Heart left ventricle (tissue), 16 donors: ENCODE data around the gene APMAP. TPM values are rescaled to one million over a fixed set of nuclear protein-coding genes. Genes with fewer than 3 reads are reported as not detected.

Experiments used
- ATAC-seq, 4 donors: fragments of 200-7000 bp; cut with Tn5 transposase; one replicate each; pipeline ENCODE4 v1.9.1; 2020 to 2022; ENCODE audit warnings: moderate library complexity in 4 of 4, mild to moderate bottlenecking in 3 of 4, moderate number of reproducible peaks in 1 of 4
- DNase-seq, 5 donors: peaks; one replicate each; pipeline ENCODE4 v3.0.0-alpha.2; 2020
- H3K27ac ChIP-seq, 12 donors: fragments of 200-600 bp; sonication (generic) in 4 of 12; one replicate each; pipeline versions ENCODE4 v1.5.0 to v1.8.0; 2016 to 2022; ENCODE audit warnings: mild to moderate bottlenecking in 2 of 12
- H3K27me3 ChIP-seq, 9 donors: fragments of 200-600 bp; sonication (generic) in 2 of 9; one replicate each; pipeline versions ENCODE4 v1.5.1 to v1.8.0; 2016 to 2022; ENCODE audit warnings: mild to moderate bottlenecking in 3 of 9
- H3K36me3 ChIP-seq, 9 donors: fragments of 200-600 bp; sonication (generic) in 2 of 9; one replicate each; pipeline versions ENCODE4 v1.5.0 to v1.8.0; 2018 to 2022; ENCODE audit warnings: mild to moderate bottlenecking in 2 of 9
- H3K4me1 ChIP-seq, 12 donors: fragments of 200-600 bp; sonication (generic) in 4 of 12; one replicate each; pipeline versions ENCODE4 v1.5.0 to v1.8.0; 2016 to 2022; ENCODE audit warnings: mild to moderate bottlenecking in 3 of 12
- H3K4me3 ChIP-seq, 12 donors: fragments of 200-600 bp; sonication (generic) in 4 of 12; one replicate each; pipeline versions ENCODE4 v1.5.0 to v1.8.0; 2017 to 2022; ENCODE audit warnings: mild to moderate bottlenecking in 9 of 12, moderate library complexity in 4 of 12
- H3K9me3 ChIP-seq, 12 donors: fragments of 200-600 bp; sonication (generic) in 4 of 12; one replicate each; pipeline versions ENCODE4 v1.5.0 to v1.8.0; 2016 to 2022; ENCODE audit warnings: mild to moderate bottlenecking in 1 of 12
- POLR2A ChIP-seq, 2 donors: fragments of 450-650 bp; IDR thresholded peaks; one replicate each; pipeline ENCODE4 v1.6.1; 2017; ENCODE audit warnings: antibody characterized with exemption in 2 of 2, mild to moderate bottlenecking in 2 of 2, moderate library complexity in 2 of 2
- WGBS, 4 donors: extraction: QIAGEN DNeasy Blood & Tissue Kit in 2 of 4; methylation state at CpG; one replicate each; pipeline versions ENCODE4 v1.1.5 to v1.1.7; 2013 to 2018; 5-methylcytosine and 5-hydroxymethylcytosine counted together
- intact Hi-C, 10 donors: fragments of 100-400 bp; cut with DNase I; formaldehyde crosslinking; loops; one replicate each; pipeline versions ENCODE4 v1.11.1 to v1.14.2; 2022
- polyA plus RNA-seq, 2 donors: library from polyadenylated mRNA; stranded (reverse); fragments of 200-250 nt; gene quantifications; one replicate each; pipeline ENCODE4 v1.2.3, GENCODE V29; 2013
- total RNA-seq, 9 donors: library from RNA; depleted of rRNA in 2 of 9; stranded (reverse); fragments of >200 nt in 2 of 9; fragmentation: NEBNext Ultra II Directional in 3 of 9; extraction: Animal tissue kit (Norgen Biotek cat#: 25700) in 3 of 9; gene quantifications; one replicate each; pipeline versions ENCODE4 v1.1.0 to v1.2.4, GENCODE V29; 2016 to 2023
- TF ChIP-seq, protein P1 (sequence below), 12 donors: fragments of 200-600 bp; sonication (generic) in 4 of 12; IDR thresholded peaks; one replicate each; pipeline versions ENCODE4 v1.5.0 to v1.8.0; 2018 to 2022; ENCODE audit warnings: antibody characterized with exemption in 12 of 12, mild to moderate bottlenecking in 5 of 12
- donor health status: ischemic (EF 13 %, LVEDD 7.1; RV severe dilation, severe dysfunction).
- donor health status: healthy with polysubstance abuse.
- donor health status: DM: no; HTN: yes; CAD: no.
- donor health status: DM: no; HTN: no; CAD: no.
- donor health status: ischemic (EF 25% LVEDD 6.9; RV normal size, moderate dysfunction).
- donor health status: ischemic (EF 25% LVEDD 5.7; RV mildly dilated, moderate dysfunction).
- donor health status: healthy.
- donor health status: DM: yes; HTN: yes; CAD: no.
- donor health status: ischemic (EF 35%, LVEDD 5.7; RV mildly dilated, moderate dysfunction).
- donor health status: nonischemic (EF 11% LVEDD 7.7; RV severe dilation, severe dysfunction).
- donor health status: DM: yes; HTN: yes; CAD: no.
- donor health status: PGD.
- donor health status: ischemic (EF 29% LVEDD 5.4; RV normal size, mild dysfunction).
- donor health status: nonischemic (EF 23%, LVEDD 6.1; RV moderate dilation, normal function).

The APMAP gene
- total and polyA plus RNA-seq, 11 donors, result 16.2 to 61.3 (median 31.9) TPM

DNA sequence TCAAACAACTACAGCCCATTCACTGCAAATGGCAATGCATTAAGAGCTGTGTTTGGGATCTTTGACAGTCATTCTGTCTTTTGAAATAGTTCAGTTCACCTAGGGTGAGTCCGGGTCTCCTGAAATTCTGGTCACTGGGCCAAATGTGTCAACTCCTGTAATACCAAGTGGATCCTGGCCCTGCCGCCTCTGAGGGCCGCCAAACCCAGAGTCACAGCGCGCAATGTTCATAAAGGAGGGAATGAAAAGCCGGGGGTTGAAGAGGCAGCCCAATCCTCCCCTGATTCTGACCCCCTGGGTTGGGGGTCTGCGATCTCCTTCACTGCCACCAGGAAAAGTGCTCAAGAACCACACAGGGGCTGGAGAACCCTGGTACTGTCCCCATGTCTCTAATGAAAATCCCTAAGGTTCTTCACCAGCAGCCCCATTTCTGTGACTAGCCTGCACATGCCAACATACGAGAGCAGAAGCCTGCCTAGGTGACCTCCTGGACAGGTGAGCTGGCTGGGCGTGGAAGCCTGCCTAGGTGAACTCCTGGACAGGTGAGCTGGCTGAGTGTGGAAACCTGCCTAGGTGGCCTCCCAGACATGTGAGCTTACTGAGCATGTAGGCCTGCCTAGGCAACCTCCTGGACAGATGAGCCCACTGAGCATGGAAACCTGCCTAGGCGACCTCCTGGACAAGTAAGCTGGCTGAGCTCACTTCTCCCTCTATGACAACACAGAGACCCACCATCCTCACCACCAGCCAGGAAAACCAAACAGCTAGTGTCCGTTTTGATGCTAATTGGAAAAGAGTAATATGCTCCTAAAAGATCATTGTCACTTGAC is 16.1 kb upstream of the APMAP start:
- no peaks in the 10 kb centered on the region for H3K9me3 ChIP-seq
- peaks cover 0 to 63% (median 12%) of the 10 kb centered on the region in 12 donors for H3K4me1 ChIP-seq
- WGBS, 4 donors, result 81 to 90% (median 84%) methylated on average over 10 to 11 of the region's 11 CpGs

DNA sequence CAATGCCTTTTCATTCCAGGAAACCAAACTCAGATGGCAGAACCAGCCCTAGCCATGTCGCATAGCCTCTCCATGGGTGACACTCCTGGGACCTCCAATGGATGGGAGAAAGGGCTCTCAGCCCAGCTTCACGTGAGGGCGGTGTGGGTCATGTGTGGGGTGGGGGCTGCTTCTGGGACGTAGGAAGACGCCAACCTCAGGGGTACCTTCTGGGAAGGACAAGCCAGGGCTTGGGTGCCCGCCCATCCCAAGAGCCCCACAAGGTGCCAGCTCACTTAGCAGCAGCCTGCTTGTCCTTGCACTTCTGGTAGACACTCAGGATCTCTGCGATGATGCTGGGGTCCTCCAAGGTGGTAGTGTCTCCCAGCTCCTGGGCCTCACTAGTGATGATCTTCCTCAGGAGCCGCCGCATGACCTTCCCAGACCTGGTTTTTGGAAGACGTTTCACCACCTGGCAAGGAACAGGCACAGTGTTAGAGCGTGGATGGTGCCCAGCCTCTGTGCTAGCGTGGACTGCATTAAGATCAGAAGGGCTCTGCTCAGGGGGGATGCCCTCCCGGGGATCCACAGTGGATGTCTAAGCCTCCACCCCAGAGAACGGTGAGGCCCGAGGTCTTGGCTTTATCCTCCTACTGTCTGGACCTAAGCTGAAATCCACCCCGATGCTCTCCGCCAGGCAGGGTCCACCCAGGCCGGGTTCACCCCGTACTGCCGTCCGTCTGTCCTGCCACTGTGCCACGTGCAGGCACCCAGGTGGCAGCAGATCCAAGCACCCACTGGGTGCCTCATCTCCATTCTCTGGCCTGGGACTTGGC is 15.1 kb upstream of the APMAP start:
- peaks cover 0 to 93% (median 69%) of the 10 kb centered on the region in 9 donors for H3K36me3 ChIP-seq

More for the DNA sequence above, 16.1 kb upstream of the APMAP start:
- DNase-seq (peak in 1 of 5 donors; percentile 10), ATAC-seq (no peak)
- Histone ChIP-seq H3K27me3 (no peaks in the 10 kb centered on the region), H3K27ac (peak overlapping the region in 3 of 12 donors; percentile 21 to 70 (median 49)), H3K4me3 (no peak overlapping the region), H3K36me3 (peaks cover 0 to 98% (median 75%) of the 10 kb centered on the region in 9 donors)
- TF ChIP-seq, protein P1, sequence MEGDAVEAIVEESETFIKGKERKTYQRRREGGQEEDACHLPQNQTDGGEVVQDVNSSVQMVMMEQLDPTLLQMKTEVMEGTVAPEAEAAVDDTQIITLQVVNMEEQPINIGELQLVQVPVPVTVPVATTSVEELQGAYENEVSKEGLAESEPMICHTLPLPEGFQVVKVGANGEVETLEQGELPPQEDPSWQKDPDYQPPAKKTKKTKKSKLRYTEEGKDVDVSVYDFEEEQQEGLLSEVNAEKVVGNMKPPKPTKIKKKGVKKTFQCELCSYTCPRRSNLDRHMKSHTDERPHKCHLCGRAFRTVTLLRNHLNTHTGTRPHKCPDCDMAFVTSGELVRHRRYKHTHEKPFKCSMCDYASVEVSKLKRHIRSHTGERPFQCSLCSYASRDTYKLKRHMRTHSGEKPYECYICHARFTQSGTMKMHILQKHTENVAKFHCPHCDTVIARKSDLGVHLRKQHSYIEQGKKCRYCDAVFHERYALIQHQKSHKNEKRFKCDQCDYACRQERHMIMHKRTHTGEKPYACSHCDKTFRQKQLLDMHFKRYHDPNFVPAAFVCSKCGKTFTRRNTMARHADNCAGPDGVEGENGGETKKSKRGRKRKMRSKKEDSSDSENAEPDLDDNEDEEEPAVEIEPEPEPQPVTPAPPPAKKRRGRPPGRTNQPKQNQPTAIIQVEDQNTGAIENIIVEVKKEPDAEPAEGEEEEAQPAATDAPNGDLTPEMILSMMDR (IDR thresholded peaks at IDR 0.05), result no peak
- TF ChIP-seq POLR2A (IDR thresholded peaks at IDR 0.05), result no peak
- intact Hi-C loops, result no loop called here

DNA sequence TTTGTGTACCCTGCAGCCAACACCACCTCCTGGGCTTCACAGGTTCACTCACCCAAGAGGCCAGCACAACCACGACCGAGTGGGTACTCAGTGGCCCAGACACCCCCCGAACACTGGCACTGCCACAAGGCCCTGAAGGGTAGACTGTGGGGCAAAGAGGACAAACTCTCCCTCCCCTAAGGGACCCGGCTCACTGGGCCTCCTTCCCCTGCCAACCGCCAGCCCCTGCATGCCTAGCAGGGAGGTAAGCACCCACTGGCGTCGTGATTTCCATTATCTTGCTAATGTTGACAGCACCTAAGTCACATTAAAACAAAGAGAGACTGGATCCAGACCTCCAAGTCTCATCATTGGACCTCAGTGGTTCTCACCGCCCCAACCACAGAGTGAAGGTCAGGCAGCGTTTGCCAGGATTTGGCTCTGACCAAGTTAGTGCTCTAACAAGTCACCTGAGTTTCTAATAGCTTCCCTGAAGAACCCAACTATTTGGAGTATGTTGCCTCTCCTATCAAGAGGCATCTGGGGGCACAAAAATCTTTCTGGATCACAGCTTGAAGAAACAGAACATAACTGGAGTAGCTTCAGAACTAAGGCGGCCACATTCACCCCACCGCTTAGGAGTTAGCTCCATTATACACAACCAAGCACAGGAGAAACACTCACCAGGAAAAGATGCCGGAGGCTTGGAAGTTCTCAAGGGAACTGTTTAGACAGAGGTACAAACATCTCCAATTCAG is 14.0 kb upstream of the APMAP start:
- peaks cover 0 to 83% (median 62%) of the 10 kb centered on the region in 9 donors for H3K36me3 ChIP-seq
- peaks cover 0 to 2% (median 0%) of the 10 kb centered on the region in 12 donors for H3K9me3 ChIP-seq
- H3K27ac ChIP-seq, result peak overlapping the region in 9 of 12 donors; percentile 25 to 70 (median 46)
- intact Hi-C loops, result no loop called here
- TF ChIP-seq, protein P1 (IDR thresholded peaks at IDR 0.05), result no peak
- no peak for TF ChIP-seq POLR2A (IDR thresholded peaks at IDR 0.05)
- peak in 1 of 5 donors; percentile 14 for DNase-seq
- 63 to 81% (median 73%) methylated on average over 10 to 12 of the region's 12 CpGs for WGBS, 4 donors
- no peak overlapping the region for H3K4me3 ChIP-seq
- H3K27me3 ChIP-seq, result no peaks in the 10 kb centered on the region
- peaks cover 0 to 52% (median 11%) of the 10 kb centered on the region in 12 donors for H3K4me1 ChIP-seq
- ATAC-seq, result peak in 1 of 4 donors; percentile 2

More for the DNA sequence above, 15.1 kb upstream of the APMAP start:
- TF ChIP-seq POLR2A (IDR thresholded peaks at IDR 0.05), result no peak
- TF ChIP-seq, protein P1 (IDR thresholded peaks at IDR 0.05), result no peak
- ATAC-seq (no peak), DNase-seq (peak in 1 of 5 donors; percentile 13)
- H3K4me3 ChIP-seq, result no peak overlapping the region
- intact Hi-C loops, result no loop called here
- H3K4me1 ChIP-seq, result peaks cover 0 to 62% (median 12%) of the 10 kb centered on the region in 12 donors
- no peaks in the 10 kb centered on the region for H3K27me3 ChIP-seq
- peak overlapping the region in 4 of 12 donors; percentile 13 to 70 (median 50) for H3K27ac ChIP-seq
- peaks cover 0 to 1% (median 0%) of the 10 kb centered on the region in 12 donors for H3K9me3 ChIP-seq
- 88 to 94% (median 92%) methylated on average over 19 to 22 of the region's 22 CpGs for WGBS, 4 donors
